NOMO-1 (cell line): ENCODE measurements around the gene NFATC2IP.
"Not testable (repeated sequence)": the region's sequence is repeated elsewhere in the genome, so short reads cannot be mapped to it uniquely, and the experiment has no call there.

Source experiments
- DNase-seq, 2 experiments: peaks; one replicate each; lab custom pipeline; 2025; ENCODE audit not compliant: unreplicated experiment in 2 of 2; lab: John Stamatoyannopoulos, UW

Gene NFATC2IP

DNA sequence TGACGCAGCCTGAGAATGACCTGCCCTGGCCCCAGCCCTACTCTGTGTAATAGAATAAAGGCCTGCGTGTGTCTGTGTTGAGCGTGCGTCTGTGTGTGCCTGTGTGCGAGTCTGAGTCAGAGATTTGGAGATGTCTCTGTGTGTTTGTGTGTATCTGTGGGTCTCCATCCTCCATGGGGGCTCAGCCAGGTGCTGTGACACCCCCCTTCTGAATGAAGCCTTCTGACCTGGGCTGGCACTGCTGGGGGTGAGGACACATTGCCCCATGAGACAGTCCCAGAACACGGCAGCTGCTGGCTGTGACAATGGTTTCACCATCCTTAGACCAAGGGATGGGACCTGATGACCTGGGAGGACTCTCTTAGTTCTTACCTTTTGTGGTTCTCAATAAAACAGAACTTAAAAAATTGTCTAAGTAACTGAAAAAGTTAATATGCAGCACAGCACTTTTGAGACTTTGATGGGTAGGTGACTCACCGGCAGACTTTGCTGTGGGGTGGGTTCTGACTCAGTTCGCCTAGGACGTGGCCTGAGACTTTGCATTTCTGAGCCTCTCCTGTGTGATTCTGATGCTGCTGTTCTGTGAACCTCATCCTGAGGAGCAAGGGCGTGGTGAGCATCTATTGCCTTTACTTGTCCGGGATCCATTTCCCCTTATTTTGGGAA is 39.8 kb downstream of the NFATC2IP start:
- no peak for DNase-seq

- DNase-seq, result no peak
Measured at GRCh38 chr16:28991687-28992086, 41.0 kb downstream of the NFATC2IP start.

- no peak for DNase-seq
Measured at GRCh38 chr16:28992496-28992895, 41.8 kb downstream of the NFATC2IP start.

- DNase-seq, result no peak
Measured at GRCh38 chr16:28998837-28999236, 48.1 kb downstream of the NFATC2IP start.

- no peak for DNase-seq
Measured at GRCh38 chr16:28999577-28999976, 48.8 kb downstream of the NFATC2IP start.

DNA sequence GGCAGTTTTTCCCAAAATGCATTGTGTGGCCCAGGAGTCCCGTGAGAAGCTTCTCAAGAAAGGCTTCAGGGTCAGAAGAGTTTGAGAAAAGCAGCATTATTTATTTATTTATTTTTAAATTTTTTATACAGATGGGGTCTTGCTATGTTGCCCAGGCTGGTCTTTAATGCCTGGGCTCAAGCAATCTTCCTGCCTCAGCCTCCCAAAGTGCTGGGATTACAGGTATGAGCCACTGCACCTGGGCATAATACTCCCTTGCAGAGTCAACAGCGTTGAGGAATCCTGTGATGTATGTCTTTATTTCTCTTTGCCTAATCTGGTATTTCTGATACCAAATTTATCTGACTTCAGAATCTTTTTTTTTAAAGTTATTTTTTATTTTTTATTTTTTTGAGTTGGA is 49.3 kb downstream of the NFATC2IP start:
- DNase-seq, result no peak

DNA sequence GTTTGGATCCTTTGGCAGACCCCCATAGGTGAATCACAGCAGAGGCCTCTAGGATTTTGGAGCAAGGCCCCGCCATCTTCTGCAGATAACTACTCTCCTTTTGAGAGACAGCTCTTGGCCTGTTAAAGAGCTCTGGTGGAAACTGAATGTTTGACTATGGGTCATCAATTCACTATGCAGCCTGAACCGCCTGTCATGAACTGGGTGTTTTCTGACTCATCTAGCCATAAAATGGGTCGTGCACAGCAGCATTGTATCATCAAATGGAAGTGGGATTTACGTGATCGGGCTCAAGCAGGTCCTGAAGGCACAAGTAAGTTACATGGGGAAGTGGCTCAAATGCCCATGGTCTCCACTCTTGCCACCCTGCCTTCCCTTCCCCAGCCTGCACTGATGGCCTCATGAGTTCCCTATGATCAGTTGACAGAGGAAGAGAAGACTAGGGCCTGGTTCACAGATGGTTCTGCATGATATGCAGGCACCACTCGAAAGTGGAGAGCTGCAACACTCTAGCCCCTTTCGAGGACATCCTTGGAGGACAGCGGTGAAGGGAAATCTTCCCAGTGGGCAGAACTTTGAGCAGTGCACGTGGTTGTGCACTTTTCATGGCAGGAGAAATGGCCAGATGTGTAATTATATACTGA is 53.9 kb downstream of the NFATC2IP start:
- DNase-seq, result not testable (repeated sequence)

- peak in 1 of 2 experiments; percentile 17 for DNase-seq
Measured at GRCh38 chr16:29007730-29008593, 57.2 kb downstream of the NFATC2IP start.

GRCh38 chr16:29009050-29009837 is 58.5 kb downstream of the NFATC2IP start:
- DNase-seq, result no peak

DNA sequence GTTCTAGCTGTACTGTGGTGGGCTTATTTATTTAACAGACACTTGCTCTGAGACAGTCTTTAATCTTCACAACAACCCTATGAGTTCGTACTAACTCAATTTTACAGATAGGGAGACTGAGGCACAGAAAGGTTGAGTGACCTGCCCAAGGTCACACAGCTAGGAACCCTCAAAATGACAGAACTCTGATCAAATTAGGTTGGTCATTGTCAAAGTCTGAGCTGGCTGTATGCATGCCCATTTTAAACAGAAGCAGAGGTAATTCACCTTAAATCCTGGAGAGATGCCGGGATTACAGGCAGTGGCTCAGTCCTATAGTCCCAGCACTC is 59.1 kb downstream of the NFATC2IP start:
- no peak for DNase-seq

DNA sequence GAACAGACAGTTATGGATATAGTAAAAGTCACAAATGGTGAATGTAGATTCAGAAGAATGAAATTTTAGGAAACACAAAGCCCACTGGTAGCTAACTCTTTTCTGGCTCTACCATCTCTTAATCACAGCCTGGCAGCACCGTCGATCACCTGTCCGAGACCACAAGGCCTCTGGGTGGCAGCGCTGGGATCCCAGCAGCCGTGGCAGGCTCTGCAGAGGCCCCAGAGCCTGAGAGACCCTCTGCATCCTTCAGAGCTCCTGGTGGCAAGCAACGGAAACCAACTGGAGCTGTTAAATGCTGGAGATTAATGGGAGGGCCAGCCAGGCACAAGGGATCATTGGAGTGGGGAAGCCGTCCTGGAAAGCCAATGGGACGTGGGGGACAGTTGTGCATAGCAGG is 60.4 kb downstream of the NFATC2IP start:
- DNase-seq, result no peak

GRCh38 chr16:29011851-29012250 is 61.1 kb downstream of the NFATC2IP start:
- DNase-seq, result no peak

GRCh38 chr16:29012913-29013553 is 62.3 kb downstream of the NFATC2IP start:
- DNase-seq, result peak; percentile 26 to 29

DNA sequence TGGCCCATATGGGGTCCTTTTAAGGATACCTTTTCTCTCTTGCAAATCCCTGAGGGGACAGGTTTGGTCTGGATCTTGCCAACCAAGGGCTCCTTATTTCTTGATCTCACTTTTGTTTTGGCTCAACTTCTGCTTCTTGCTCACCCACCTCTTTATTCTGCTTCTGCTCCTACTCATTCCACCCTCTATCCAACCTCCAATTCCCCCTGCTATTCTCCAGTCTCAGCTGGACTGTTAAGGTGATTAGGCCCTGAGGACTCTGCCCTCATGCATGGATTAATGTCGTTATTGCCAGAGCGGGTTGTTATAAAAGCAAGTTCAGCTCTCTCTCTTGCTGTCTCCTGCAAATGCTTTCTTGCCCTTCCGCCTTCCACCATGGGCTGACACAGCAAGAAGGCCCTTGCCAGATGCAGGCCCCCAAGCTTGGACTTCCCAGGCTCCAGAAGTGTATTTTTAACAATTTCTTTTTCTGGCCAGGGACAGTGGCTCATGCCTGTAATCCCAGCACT is 63.9 kb downstream of the NFATC2IP start:
- no peak for DNase-seq
